SU-DHL-6 (cell line): ENCODE results near the gene KCNJ9.

ENCODE experiments used
- H2AFZ ChIP-seq: fragments of 200-600 bp; sonication (generic); 2 replicates; pipeline ENCODE4 v1.6.1; 2014; ENCODE audit warnings: low read depth, mild to moderate bottlenecking, moderate library complexity, mixed read lengths, antibody characterized with exemption, low read length; ENCODE audit not compliant: severe bottlenecking
- H3F3A ChIP-seq: fragments of 200-600 bp; shearing (Covaris generic); 2 replicates; pipeline ENCODE4 v1.6.0; 2016; ENCODE audit warnings: antibody characterized with exemption, mild to moderate bottlenecking; ENCODE audit not compliant: insufficient read depth
- H3K27ac ChIP-seq: fragments of 200-600 bp; sonication (generic); 2 replicates; pipeline ENCODE4 v1.5.1; 2016; ENCODE audit warnings: low read depth, mild to moderate bottlenecking, low read length, moderate library complexity, mixed read lengths
- H3K27me3 ChIP-seq: fragments of 200-600 bp; sonication (generic), shearing (Covaris generic); 2 replicates; pipeline ENCODE4 v1.6.0; 2014; ENCODE audit warnings: mild to moderate bottlenecking, low read length
- H3K36me3 ChIP-seq: fragments of 200-600 bp; sonication (generic); 2 replicates; pipeline ENCODE4 v1.6.1; 2014; ENCODE audit warnings: mild to moderate bottlenecking, low read length, mixed read lengths
- H3K4me2 ChIP-seq: fragments of 300-600, 200-600 bp; shearing (Covaris generic), sonication (generic); 2 replicates; pipeline ENCODE4 v1.6.0; 2014; ENCODE audit warnings: low read length, low read depth, mild to moderate bottlenecking; ENCODE audit not compliant: poor library complexity, severe bottlenecking
- H3K4me3 ChIP-seq: fragments of 200-600 bp; sonication (generic); 2 replicates; pipeline ENCODE4 v1.5.1; 2014; ENCODE audit warnings: antibody characterized with exemption, low read length, mild to moderate bottlenecking, mixed read lengths; ENCODE audit not compliant: insufficient read depth, poor library complexity, severe bottlenecking
- H3K79me2 ChIP-seq: fragments of 200-600 bp; sonication (generic); 2 replicates; pipeline ENCODE4 v1.6.1; 2014; ENCODE audit warnings: mild to moderate bottlenecking, low read length, moderate library complexity; ENCODE audit not compliant: insufficient read depth
- H3K9ac ChIP-seq: fragments of 200-600 bp; sonication (generic); 2 replicates; pipeline ENCODE4 v1.7.0; 2014; ENCODE audit warnings: mild to moderate bottlenecking, low read length
- H3K9me2 ChIP-seq: fragments of 200-600 bp; sonication (generic); replicated peaks from 2 replicates; pipeline ENCODE4 v1.6.1; 2014; ENCODE audit warnings: low read length; ENCODE audit not compliant: insufficient read depth
- H3K9me3 ChIP-seq: fragments of 200-600 bp; sonication (generic); 2 replicates; pipeline ENCODE4 v1.6.1; 2014; ENCODE audit warnings: low read length, mixed read lengths; ENCODE audit not compliant: insufficient read depth
- H4K20me1 ChIP-seq: fragments of 200-600 bp; sonication (generic); 2 replicates; pipeline ENCODE4 v1.6.1; 2014; ENCODE audit warnings: low read depth, mild to moderate bottlenecking, antibody characterized with exemption, low read length, moderate library complexity, mixed read lengths
- CTCF ChIP-seq: fragments of 200-600 bp; sonication (generic); IDR thresholded peaks from one replicate; pipeline ENCODE4 v1.5.1; 2017; ENCODE audit warnings: antibody characterized with exemption, mild to moderate bottlenecking, low read length, moderate library complexity; ENCODE audit not compliant: insufficient read depth, poor library complexity, severe bottlenecking
- EZH2phosphoT487 ChIP-seq: fragments of 200-600 bp; sonication (generic), shearing (Covaris generic); conservative IDR thresholded peaks from 2 replicates; pipeline ENCODE4 v1.6.1; 2018; ENCODE audit warnings: mild to moderate bottlenecking, antibody characterized with exemption, low read length, moderate library complexity, mixed read lengths

KCNJ9 gene

GRCh38 chr1:160127865-160128523, 46.7 kb downstream of the KCNJ9 start:
- H3K4me2 ChIP-seq, result no peak overlapping the region
- no peak for TF ChIP-seq EZH2phosphoT487

GRCh38 chr1:160128636-160129035, 47.3 kb downstream of the KCNJ9 start:
- Histone ChIP-seq H3K4me2 (no peak overlapping the region), H3K9me2 (no peaks in the 10 kb centered on the region), H3K79me2 (no peaks in the 10 kb centered on the region), H3K27me3 (no peaks in the 10 kb centered on the region), H3K36me3 (no peaks in the 10 kb centered on the region), H3F3A (no peaks in the 10 kb centered on the region), H3K9me3 (no peaks in the 10 kb centered on the region), H3K27ac (no peak overlapping the region), H2AFZ (no peak overlapping the region), H3K9ac (no peak overlapping the region), H4K20me1 (no peaks in the 10 kb centered on the region), H3K4me3 (no peak overlapping the region)
- TF ChIP-seq EZH2phosphoT487, result no peak
- TF ChIP-seq CTCF, result no peak

More at GRCh38 chr1:160127865-160128523, 46.7 kb downstream of the KCNJ9 start:
- Histone ChIP-seq H3K9me3 (no peaks in the 10 kb centered on the region), H3K36me3 (no peaks in the 10 kb centered on the region), H3K9ac (no peak overlapping the region), H2AFZ (no peak overlapping the region), H3F3A (no peaks in the 10 kb centered on the region), H3K79me2 (no peaks in the 10 kb centered on the region), H4K20me1 (no peaks in the 10 kb centered on the region), H3K4me3 (no peak overlapping the region), H3K27ac (no peak overlapping the region), H3K27me3 (no peaks in the 10 kb centered on the region), H3K9me2 (no peaks in the 10 kb centered on the region)

DNA sequence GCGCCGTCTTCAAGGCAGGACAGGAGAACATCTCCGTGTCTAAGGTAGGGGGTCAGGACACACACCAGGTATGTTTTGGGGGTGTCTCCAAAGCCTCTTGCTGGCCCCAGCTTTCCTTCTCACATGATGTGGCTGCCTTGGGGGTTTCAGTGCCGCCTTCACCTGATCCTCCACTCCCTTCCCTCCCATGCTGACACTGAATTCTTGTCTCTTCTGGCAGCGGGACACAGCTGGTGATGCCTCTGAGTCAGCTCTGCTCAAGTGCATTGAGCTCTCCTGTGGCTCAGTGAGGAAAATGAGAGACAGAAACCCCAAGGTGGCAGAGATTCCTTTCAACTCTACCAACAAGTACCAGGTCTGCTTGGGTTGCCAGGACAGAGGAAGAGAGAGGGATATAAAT, 47.7 kb downstream of the KCNJ9 start:
- no peaks in the 10 kb centered on the region for H3K27me3 ChIP-seq
- H3K9me2 ChIP-seq, result no peaks in the 10 kb centered on the region
- no peak overlapping the region for H3K9ac ChIP-seq
- H3K4me3 ChIP-seq, result no peak overlapping the region
- H3K79me2 ChIP-seq, result no peaks in the 10 kb centered on the region
- H3K36me3 ChIP-seq, result no peaks in the 10 kb centered on the region
- no peak overlapping the region for H3K4me2 ChIP-seq
- H4K20me1 ChIP-seq, result no peaks in the 10 kb centered on the region
- H2AFZ ChIP-seq, result no peak overlapping the region
- no peaks in the 10 kb centered on the region for H3K9me3 ChIP-seq
- no peaks in the 10 kb centered on the region for H3F3A ChIP-seq
- no peak overlapping the region for H3K27ac ChIP-seq
- TF ChIP-seq EZH2phosphoT487 (no peak), CTCF (no peak)

DNA sequence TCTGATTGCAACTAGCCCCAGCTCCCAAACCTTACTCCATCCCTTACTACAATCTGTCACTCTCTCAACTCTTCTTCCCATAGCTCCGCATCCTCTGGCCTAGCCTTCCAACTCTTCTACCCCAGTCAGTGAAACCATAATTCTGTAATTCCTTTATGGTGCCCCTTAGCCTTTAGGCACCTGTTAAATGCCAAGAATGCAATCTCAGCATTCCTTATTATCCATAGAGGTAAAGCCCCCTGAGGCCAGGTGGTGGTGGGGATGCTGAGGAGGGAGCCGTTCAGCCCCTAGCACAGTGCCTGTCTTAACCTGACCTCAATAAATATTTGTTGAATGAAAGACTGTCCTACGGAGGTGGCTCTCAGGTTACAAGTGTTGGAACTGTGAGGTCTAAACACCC, 48.2 kb downstream of the KCNJ9 start:
- Histone ChIP-seq H3K27me3 (no peaks in the 10 kb centered on the region), H3K36me3 (no peaks in the 10 kb centered on the region), H3K27ac (no peak overlapping the region), H3K9me3 (no peaks in the 10 kb centered on the region), H3K4me2 (no peak overlapping the region), H3K9ac (no peak overlapping the region), H3K9me2 (no peaks in the 10 kb centered on the region), H3F3A (no peaks in the 10 kb centered on the region), H2AFZ (no peak overlapping the region), H3K79me2 (no peaks in the 10 kb centered on the region), H3K4me3 (no peak overlapping the region), H4K20me1 (no peaks in the 10 kb centered on the region)
- no peak for TF ChIP-seq EZH2phosphoT487
- no peak for TF ChIP-seq CTCF
